Urothelium cell line (cell line): ENCODE results near the gene MORN1.
A peak's percentile ranks its signal among the peaks of the same experiment; 100 is the strongest.

ENCODE experiments used
- DNase-seq: peaks from one replicate; pipeline ENCODE4 v3.0.0; 2011; ENCODE audit warnings: low spot score, mixed read lengths
- FAIRE-seq: peaks from 2 replicates; lab custom pipeline; 2011; peaks lifted over from hg19 to GRCh38; lab: Jason Lieb, UNC

MORN1 gene

DNA sequence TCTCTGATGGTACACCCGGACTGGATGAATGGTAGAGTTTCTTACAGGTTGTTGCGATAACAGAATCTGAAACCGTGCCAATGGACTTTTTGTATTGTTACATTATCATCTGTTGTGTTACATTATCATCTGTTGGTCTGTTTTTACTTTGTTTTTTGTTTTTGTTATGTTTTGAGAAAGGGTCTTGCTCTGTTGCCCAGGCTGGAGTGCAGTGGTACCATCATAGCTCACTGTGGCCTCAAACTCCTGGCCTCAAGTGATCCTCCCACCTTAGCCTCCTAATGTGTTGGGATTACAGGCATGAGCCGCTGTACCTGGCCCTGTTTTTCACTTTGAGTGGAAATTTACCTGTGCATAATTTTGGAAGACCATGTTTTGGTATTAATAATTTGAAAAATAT lies 31.2 kb upstream of the MORN1 start:
- DNase-seq, result no peak
- no peak for FAIRE-seq

GRCh38 chr1:2419416-2419815 lies 28.1 kb upstream of the MORN1 start:
- FAIRE-seq (no peak), DNase-seq (no peak)

DNA sequence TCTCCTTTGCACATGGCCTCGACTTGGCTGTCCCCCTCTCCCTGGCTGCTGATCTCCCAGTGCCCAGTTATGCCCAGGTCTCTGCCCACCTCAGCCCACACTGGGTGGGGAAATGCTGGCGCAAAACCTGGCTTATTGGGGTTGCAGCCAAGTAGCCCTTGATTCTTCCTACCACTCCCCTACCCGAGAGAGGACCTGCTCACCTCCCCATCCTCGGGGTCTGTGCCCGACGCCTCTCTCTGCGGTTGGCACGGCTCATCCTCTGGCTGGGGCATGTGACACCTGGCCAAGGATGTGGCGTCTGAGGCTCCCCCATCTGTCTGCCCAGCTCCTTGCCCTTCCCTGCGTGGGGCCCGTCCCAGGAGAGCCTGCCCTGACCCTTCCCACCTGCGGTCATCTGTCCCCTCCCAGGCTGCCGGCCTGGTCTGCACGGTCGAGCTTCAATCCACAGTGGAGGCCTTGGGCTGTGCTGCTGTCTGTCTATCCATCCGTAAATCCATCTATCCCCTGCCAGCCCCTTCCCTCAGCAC lies 27.5 kb upstream of the MORN1 start:
- DNase-seq (no peak), FAIRE-seq (no peak)

GRCh38 chr1:2417833-2418225 lies 26.5 kb upstream of the MORN1 start:
- DNase-seq, result no peak

GRCh38 chr1:2417083-2417832 lies 25.9 kb upstream of the MORN1 start:
- DNase-seq (no peak), FAIRE-seq (no peak)

More at GRCh38 chr1:2417833-2418225, 26.5 kb upstream of the MORN1 start:
- FAIRE-seq, result no peak

- no peak for FAIRE-seq
- no peak for DNase-seq
Observed at GRCh38 chr1:2416403-2416802, 25.0 kb upstream of the MORN1 start.

- no peak for FAIRE-seq
- DNase-seq, result no peak
Observed at GRCh38 chr1:2415801-2416208, 24.5 kb upstream of the MORN1 start.

- FAIRE-seq (no peak), DNase-seq (no peak)
Observed at GRCh38 chr1:2415337-2415736, 24.0 kb upstream of the MORN1 start.

DNA sequence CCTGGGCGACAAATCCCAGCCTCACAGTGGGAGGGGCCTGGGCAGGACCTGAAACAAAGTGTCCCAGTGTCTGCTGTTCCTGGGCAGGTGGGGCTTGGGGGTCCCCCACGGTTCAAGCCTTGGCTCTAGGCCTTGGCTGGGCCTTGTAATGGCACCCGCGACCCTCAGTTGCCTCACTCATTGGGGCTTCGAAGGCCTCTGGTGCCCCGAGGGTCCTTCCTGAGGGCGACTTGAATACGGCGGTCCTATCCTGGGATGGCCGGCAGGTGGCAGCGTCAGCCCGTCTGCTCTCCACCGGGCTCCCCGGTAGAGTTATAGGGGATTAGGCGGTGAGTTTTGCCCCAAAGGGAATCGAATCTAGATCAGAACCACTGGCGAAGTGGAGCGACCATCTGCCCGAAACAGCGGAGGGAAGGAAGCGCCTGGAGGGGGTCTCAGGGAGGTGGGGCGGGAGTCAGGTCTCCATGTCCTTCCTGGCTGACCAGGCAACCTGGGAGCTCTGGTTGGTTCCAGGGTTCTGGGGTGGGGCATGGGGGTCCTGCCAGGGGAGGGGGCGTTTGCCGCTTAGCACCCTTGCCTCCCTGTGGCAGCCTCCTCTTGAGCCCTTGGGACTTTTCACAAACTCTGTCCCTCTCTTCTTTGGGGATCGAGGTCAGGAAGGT lies 23.1 kb upstream of the MORN1 start:
- DNase-seq (peak; percentile 69), FAIRE-seq (no peak)

GRCh38 chr1:2413495-2414296 lies 22.3 kb upstream of the MORN1 start:
- no peak for FAIRE-seq
- peak; percentile 18 for DNase-seq

GRCh38 chr1:2412773-2413494 lies 21.6 kb upstream of the MORN1 start:
- no peak for FAIRE-seq
- peak; percentile 62 for DNase-seq

- DNase-seq (peak; percentile 97), FAIRE-seq (peak; percentile 97)
Observed at GRCh38 chr1:2412395-2412772, 21.0 kb upstream of the MORN1 start, which contains the start of gene PEX10. Gene PEX10, minus strand, starts transcription at chr1:2412564. Its CDS starts 62 bp downstream, at chr1:2412502.

DNA sequence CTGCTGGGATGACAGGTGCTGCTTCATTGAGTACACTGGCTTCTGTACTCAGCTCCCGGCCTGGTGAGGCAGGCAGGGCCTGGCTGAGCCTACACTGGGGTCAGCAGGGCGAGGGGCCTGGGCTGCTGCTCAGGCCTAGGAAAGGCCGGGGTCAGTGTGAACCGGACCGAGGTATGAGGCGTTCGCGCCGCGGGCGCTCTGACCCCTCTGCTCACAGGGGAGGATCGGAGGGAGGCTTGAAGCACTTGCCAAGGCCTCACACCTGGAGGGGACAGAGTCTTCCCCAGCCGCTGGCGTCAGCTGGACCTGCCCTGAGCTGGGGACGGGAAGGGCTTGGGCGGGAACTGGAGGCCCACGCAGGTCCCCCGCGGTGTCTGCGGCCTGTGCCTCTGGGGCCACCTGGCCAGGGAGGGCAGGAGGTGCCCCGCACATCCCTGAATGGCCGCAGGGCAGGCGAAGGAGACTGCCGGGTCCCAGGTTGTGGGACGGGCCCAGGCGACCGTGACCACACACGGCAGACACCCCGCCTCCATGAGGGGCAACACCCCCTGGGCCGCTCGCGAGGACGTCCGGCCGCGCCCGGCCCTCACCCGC lies 20.5 kb upstream of the MORN1 start:
- no peak for DNase-seq
- no peak for FAIRE-seq

DNA sequence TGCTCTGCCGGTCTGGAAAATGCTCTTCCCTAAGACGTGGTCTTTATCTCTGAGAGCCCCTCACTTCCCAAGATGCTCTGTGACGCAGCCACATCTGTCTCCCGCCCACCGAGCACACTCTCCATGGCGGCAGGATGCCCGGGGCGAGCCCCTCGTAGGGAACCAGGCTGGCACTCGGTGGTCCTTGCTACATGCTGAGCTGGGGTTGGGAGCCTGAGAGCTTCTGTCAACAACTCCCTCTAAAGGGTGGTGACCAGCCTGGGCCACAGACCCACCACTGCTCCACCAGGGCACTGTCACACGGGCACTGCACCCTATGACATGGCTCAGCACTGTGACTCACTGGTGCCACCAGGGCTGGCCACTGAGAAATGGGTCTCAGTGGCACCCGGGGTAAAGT lies 18.4 kb upstream of the MORN1 start:
- no peak for FAIRE-seq
- no peak for DNase-seq

DNA sequence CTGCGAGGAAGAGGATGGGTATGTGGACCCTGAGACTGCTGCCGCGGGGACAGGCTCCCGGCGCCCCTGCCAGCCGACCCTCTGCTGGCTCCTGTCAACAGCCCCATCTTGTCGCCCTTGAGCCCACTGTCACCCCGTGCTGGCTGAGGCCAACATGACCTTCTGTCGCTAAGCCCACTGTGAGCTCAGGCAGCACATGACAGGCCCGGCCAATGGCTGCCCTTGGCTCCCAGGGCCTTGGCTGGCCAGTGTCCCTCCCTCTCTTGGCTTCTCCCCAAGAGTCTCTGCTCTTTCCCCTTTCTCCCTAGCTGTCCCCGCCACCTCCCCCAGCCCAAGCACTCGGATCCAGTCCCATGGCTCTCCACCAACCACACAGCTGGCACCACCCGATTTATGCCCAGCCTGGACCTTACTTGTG lies 17.5 kb upstream of the MORN1 start:
- DNase-seq (no peak), FAIRE-seq (no peak)

DNA sequence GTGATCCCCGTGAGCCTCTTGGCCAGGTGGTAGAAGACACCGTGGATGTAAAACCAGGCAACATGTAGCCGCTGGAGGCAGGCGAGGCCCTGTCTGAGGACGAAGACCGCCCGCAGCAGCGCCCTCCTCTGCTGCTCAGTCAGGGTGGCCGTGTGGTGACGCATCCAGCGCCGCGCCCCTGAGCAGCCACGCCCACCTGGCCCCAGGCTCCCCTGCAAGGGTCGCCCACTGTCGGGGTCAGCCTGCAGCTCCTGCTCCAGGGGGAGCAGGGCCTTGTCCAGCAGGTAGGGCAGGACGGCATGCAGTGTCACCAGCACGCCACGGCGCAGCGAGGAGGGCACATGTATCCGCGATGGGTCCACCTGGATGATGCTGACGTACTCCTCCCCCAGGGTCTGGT lies 17.1 kb upstream of the MORN1 start:
- no peak for FAIRE-seq
- DNase-seq, result no peak

DNA sequence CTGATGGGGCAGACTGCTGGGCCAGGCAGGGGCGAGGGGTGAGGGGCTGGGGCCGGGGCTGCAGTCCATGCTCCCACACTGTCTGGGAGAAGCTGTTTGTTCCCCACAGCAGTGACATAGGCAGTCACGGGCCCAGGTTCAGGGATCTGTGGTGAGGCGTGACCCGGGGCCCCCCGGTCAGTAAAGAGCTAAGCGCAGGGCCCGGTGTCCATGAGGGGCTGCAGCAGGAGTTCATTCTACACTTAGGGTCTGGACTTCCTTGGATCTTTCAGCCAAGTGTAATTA lies 16.6 kb upstream of the MORN1 start:
- no peak for FAIRE-seq
- DNase-seq, result no peak

- DNase-seq (no peak), FAIRE-seq (no peak)
Observed at GRCh38 chr1:2407166-2407990, 16.0 kb upstream of the MORN1 start.

GRCh38 chr1:2406451-2407041 lies 15.2 kb upstream of the MORN1 start:
- FAIRE-seq, result no peak
- no peak for DNase-seq
